ENCODE data around the gene BCAM.

The BCAM gene

GRCh38 chr19:44792281-44792680 is 16.6 kb upstream of the BCAM start:
- DNase-seq = no peak

DNA sequence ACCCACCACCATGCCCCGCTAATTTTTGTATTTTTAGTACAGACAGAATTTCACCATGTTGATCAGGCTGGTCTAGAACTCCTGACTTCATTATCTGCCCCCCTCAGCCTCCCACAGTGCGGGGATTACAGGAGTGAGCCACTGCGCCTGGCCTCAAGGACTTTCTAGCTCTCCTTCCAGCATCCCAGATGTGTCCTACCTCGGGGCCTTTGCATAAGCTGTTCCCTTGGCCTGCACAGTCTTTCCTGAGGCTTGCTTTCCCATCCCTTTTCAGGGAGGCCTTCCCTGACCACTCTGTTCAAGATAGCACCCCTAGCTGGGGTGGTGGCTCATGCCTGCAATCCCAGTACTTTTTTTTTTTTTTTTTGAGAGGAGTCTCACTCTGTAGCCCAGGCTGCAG is 14.3 kb upstream of the BCAM start:
- DNase-seq = no peak

DNA sequence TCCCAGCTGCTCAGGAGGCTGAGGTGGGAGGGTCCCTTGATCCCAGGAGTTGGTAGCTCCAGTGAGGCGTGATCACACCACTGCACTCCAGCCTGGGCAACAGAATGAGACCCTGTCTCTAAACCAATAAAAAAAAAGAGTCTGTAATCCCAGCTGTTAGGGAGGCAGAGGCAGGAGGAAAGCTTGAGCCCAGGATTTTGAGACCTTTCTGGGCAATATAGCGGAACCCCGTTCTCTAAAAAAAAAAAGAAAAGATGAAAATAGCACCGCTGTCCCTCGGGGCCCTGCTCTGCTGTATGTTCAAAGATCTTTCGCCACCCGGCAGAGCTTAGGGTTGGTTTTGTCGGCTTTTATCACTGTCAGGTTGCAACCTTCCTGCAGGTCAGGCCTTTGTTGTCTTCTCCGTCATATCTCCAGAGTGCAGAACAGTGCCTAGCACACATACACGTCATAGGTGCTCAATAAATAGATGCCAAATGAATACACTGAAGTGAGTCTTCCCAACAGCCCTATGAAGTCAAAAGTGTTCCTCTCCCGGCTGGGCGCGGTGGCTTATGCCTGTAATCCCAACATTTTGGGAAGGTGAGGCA is 13.4 kb upstream of the BCAM start:
- DNase-seq = no peak

DNA sequence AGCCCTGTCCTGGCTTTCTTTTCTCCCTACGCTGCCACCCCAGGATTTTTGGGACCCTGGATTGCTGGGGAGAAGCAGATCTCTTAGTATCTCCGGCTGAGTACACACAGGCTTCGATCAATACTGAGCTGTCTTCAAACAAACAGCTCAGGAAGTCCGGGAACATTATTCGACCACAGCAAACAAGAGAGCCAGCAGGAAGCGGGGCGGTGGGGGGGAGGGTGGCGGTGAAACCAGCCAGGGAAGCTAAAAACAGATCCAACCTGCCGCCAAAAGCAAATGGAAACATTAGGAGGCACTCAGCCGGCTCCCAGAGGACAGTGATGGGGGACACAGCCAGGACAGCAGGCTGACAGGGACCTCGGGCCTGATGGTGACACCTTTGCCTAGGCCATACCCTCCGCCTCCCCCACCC is 12.2 kb upstream of the BCAM start:
- no peak for DNase-seq

DNA sequence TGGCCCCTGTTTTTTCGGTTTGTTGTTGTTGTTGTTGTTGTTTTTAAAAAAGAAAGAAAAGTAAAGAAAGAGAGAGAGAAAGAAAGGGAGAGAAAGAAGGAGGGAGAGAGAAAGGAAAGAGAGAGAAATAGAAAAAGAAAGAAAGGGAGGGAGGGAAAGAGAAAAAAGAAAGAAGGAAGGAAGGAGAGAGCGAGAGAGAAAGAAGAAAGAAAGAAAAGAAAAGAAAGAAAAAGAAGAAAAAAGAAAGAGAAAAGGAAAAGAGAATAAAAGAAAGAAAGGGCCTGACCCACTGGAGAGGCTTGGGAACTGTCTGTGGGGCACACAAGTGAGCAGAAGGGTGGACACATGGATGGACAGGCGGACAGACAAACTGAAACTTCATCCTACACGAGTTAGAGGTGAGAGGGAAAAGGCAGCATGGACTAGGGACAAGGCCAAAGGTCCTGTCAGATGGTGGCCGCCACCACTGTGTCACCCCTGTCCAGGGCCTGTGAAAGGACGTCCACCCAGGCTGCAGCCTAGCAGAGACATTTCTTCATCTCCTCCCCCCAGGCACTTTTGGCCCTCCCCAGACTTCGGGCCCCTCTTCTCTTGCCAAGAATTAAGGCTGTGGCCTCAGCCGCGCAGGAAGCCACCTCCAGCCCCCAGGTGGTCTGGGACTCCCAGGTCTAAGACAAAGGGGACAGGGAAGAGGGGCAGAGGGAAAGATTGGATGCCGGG is 9.1 kb upstream of the BCAM start:
- no peak for DNase-seq

DNA sequence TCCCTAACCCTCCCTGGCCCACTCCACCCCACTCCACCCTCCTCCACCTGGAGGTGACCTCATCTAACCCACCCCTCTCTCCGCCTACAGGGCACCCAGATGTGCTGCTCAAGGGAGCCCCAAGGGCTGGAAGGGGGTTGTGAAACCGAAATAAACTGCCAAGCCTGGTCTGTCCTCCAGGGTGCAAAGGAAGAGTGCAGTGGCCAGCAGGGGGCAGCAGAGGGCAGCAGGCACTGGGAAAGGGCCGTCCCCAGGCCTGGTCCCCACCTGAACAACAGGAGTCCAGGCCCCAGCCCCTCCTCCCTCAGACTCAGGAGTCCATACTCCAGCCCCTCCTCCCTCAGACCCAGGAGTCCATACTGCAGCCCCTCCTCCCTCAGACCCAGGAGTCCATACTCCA is 8.4 kb upstream of the BCAM start:
- DNase-seq = peak; percentile 70

DNA sequence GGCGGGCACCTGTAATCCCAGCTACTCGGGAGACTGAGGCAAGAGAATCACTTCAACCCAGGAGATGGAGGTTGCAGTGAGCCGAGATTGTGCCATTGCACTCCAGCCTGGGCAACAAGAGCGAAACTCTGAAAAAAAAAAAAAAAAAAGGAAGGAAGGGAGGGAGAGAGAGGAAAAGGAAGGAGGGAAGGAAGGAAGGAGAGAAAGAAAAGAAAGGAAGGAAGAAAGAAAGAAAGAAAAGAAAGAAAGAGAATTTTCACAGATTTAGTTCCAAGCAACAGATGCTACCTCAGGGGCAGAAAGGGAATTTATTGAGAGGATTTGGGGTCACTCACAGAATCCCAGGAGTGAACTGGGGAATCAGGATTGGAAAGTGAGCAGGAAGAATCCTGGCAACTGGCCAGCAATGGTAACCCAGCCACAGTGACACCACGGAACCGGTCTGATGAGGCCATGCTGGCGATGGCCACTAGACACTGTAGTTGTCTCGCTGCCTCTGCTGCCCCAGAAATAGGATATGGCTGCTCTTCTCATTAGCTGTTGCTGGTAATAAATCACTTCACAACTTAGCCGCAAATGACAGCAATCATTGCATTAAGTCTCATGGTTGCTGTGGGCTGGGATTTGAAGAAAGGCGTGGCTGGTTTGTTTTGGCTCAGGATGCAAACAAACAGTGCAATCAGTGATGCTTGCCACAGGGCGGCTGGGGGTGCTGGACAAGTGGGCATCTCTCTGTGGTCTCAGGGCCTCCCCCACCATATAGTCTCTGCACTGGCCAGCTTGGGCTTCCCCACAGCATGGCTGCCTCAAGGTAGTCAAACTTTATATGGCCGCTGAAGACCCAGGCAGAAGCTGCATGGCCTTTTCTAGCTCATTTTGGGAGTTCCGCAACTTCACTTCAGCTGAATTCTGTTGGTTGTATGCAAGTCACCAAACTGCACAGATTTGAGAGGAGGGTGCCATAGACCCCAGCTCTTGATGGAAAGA is 5.2 kb upstream of the BCAM start:
- no peak for DNase-seq

GRCh38 chr19:44806291-44806690 is 2.6 kb upstream of the BCAM start:
- DNase-seq = no peak

DNA sequence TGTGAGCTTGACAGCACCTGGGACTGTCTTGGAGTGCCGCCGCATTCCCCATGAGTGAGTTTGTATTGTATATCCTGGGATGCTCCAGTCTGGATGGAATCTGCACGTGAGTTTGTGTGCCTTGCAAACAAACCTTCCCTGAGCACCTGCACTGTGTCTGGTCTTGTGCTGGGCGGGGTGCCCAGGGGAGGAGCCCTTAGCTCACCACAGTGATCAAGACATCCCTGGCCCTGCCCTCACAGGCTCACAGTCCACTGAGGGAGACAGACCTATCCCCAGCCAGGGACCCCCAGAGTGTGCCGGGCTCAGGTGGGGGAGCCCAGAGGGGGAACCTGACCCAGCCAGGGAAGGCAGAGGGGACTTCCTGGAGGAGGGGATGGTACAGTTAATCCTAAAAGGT is 1.7 kb upstream of the BCAM start:
- DNase-seq = no peak

GRCh38 chr19:44807652-44808462 is 1.0 kb upstream of the BCAM start:
- DNase-seq = no peak

- no peak for DNase-seq
These were observed 802 bp downstream of the BCAM start for GRCh38 chr19:44809577-44810233.

GRCh38 chr19:44810234-44811121 is 1.6 kb downstream of the BCAM start:
- DNase-seq = no peak

DNA sequence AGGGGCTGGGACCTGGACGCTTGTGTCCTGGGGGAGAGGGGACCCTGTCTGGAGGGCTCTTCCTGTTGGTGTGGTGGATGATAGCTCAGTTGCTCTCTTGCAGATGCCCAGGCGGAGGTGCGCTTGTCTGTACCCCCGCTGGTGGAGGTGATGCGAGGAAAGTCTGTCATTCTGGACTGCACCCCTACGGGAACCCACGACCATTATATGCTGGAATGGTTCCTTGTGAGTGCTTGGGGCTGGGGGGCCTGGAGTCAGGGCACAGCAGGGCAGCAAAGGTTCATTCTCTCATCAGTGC is 2.2 kb downstream of the BCAM start:
- DNase-seq = no peak

DNA sequence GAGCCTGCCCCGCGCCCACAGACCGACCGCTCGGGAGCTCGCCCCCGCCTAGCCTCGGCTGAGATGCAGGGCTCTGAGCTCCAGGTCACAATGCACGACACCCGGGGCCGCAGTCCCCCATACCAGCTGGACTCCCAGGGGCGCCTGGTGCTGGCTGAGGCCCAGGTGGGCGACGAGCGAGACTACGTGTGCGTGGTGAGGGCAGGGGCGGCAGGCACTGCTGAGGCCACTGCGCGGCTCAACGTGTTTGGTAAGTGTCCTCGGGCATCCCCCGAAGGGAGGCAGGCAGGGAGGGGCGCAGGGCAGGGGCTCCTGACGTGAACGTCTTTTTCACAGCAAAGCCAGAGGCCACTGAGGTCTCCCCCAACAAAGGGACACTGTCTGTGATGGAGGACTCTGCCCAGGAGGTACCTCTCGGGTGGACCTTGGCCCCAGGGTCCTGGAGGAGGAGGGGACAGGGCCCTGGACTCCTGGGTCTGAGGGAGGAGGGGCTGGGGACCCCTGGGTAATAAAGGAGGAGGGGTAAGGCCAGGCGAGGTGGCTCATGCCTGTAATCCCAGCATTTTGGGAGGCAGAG is 3.3 kb downstream of the BCAM start:
- no peak for DNase-seq

DNA sequence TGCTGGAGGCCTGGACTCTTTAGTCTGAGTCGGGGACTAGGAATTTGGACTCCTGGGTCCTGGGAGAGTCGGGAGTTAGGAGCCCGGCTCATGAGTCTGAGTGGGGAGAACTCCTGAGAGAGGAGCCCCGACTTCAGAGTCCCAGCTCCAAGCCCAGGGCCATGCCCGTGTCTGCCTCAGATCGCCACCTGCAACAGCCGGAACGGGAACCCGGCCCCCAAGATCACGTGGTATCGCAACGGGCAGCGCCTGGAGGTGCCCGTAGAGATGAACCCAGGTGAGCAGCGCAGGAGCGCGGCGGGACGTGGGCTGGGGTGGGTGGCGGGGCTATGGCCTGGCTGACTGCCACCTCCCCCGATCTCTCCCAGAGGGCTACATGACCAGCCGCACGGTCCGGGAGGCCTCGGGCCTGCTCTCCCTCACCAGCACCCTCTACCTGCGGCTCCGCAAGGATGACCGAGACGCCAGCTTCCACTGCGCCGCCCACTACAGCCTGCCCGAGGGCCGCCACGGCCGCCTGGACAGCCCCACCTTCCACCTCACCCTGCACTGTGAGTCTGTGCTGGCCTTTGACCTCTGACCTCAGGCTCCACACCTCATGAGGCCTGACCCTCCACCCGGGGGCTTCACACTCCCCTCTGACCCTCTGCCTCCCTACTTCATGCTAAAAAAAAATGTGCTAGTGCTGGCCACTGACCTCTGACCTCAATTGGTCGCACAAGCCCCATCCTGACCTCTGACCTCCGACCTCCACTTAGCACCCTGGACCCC is 4.4 kb downstream of the BCAM start:
- DNase-seq = no peak

DNA sequence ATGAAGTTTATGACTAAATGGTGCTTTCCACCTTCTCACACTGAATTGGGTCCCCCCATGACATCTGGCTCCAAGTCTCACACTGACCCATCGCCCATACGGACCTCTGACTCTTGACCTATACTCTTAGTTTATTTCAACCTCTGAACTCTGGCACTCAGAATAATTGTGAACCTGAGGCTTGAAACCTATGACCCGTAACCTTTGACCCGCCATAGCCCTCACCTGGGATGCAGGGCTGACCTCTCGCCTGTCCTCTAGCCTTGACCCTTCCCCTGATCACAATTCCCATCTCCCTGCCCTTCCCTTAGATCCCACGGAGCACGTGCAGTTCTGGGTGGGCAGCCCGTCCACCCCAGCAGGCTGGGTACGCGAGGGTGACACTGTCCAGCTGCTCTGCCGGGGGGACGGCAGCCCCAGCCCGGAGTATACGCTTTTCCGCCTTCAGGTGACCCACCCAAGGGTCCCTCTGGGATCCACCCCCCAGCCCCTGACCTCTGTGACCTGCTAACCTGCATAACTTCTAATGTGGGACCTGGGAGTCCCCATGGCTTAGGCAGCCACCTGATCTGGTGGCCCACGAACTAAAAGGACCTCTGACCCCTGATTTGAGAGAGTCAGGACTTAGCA is 5.1 kb downstream of the BCAM start:
- DNase-seq = no peak

GRCh38 chr19:44814517-44814916 is 5.6 kb downstream of the BCAM start:
- DNase-seq = no peak

- DNase-seq = no peak
These were observed 7.4 kb downstream of the BCAM start for GRCh38 chr19:44816301-44816700.

DNA sequence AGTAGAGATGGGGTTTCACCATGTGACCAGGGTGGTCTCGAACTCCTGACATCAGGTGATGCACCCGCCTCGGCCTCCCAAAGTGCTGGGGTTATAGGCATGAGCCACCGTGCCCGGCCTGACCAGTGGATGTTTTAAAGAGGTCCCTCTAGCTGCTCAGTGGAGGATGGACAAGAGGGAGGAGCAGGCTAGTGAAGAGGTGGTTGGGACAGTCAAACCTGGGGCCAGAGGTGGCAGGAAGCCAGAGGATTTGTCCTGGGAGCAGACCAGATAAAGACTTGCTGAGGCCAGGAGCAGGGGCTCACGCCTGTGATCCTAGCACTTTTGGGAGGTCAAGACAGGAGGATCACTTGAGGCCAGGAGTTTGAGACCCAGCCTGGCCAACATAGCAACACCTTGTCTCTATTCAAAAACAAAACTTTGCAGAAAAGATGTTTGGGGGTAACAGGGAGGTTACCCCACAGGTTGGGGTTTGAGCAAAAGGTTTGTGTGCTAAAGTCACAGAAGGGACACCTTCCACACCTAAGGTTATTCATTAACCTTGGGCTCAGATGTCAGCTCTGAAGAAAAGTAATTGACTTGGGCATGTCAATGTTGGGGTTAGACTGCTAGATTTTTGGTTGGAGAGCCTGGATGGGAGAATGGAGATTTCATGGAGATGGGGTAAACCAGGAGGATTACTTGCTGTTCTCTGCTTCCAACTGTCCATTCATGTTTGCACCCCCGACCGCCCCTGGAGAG is 9.0 kb downstream of the BCAM start:
- no peak for DNase-seq

All from stimulated activated naive CD4-positive, alpha-beta T cell treated with Interleukin-2 at 50 U/mL for 16 hours (primary cell).